SHP77 (cell line): Measurements from ENCODE around the gene STON2.
A peak's percentile ranks its signal among the peaks of the same experiment; 100 is the strongest.

ENCODE experiments used
- DNase-seq, 2 experiments: peaks; one replicate each; lab custom pipeline; 2025; lab: John Stamatoyannopoulos, UW

Gene STON2

DNA sequence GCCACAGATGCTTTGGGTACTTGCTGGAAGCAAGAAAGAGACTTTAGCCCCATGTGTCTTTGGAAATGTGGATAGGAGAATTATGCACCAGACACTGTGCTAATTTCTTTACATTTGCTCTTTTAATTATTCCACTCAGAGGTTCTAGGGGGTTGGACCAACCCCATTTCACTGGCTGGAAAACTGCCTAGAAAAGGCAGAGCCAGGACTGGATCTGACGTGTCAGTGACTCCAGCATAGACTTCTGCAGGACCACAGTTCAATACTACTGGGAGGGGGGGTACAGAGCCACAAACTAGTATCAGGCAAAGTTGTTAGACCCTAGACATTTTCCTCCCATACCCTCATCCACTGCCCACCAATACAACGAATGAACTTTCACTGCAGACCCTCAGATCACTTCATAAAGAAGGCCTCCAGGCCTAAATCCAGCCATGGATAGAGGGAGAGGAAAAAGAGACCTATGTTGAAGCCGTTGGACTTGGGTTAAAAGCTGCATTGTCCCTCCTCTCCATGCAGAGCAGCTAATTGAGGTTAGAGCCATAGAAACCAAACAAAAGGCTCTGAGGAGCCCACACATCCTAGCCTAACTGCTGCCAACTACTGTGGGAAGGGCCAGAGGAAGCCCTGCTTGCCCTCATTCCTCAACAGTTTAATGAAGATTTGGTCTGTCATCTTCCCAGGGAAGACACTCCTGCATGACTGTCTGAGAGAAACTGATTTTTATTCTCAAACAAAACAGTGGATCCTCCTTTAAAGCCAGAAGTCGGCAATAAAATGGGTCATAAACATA, 68.7 kb downstream of the STON2 start:
- DNase-seq: no peak

DNA sequence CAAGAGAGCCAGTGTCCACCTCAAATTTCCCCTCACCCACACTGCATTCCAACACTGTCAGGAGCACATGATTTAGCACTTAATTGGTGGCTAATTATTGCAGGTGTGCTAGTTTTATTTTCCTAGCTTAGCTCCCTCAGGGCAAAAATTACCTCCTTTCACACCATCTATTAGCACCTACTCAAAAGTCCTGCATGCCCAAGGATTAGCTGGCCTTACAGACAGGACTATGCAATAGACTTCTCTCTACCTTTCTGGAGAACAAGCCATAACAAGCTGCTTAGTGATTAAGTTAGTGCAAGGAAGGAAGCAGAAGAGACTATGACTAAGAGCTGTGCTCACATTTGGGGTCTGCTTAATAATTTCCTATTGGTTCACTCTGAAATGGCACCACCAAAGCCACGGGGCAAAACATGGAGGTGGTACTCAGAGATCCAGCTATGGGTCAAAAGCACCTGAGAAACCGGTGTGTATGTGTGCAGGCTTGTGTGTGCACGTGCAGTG, 69.5 kb downstream of the STON2 start:
- DNase-seq: no peak

DNA sequence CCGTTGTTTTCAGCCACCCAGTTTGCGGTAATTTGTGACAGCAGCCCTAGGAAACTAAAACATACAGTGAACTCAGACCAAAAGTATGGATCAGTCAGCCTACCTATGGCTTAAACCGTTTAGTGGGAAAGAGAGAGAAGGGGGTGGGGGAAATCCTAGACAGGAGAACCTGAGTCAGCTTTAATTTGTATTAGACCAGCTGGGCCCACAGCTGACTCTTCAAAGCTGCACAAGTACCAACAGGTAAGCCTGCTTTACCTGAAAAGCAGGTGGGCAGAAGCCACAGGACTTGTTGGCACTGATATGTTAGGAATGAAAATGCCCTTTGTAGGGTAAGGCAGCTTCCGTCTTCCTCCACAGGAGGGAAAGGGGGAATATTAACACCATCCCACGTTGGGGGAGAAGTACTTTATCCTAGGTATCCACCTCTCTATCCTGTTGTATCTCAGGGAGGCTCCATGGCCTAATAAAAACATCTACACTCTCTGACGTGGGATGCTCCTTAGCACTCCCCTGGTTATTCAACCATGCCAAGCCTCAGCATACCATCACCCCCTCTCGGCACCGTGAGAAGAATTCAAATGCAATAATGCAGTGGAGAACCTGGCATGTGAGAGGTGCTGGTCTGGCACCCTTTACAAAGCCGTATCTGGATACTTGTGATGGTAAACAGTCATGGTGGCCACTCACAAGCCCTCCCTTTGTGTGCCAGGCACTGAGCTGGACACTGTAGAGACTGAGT, 70.3 kb downstream of the STON2 start:
- DNase-seq: no peak

DNA sequence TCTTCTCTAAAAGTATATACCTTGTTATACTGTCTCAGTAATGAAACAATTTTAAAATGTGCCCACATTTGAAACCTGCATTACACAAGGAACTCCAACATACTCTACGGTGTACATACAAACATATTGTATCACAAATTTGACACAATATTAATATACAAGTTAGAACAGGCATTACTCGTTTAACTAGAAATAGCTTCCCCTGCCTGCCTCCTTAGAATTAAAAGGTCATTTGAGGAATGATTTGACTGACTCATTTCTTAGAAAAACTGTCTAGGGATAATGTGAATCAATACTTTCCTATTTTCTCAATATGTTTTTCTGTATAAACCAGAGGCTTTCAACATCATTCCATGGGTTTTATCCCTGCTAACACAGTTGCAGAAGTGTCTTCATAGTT, 73.7 kb downstream of the STON2 start:
- no peak for DNase-seq

DNA sequence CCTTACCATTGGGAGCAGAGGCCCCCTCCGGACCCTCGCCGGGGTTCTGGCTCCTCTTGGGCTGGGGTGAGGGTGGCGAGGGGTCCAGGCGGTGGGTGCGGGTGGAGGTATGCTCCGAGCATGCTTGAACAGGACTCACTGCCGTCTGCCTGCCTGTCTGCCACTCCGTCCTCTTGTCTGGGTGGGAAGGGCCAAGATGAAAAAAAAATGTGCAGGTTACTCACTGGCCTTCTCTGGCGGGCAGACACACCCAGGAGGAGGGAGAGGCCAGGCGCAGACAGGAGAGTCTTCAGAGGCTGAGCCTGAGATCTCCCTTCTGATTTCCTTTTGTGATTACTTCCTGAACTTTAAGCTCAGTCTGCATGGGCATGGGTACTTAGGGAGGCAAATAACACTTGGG, 76.1 kb downstream of the STON2 start:
- DNase-seq: no peak

DNA sequence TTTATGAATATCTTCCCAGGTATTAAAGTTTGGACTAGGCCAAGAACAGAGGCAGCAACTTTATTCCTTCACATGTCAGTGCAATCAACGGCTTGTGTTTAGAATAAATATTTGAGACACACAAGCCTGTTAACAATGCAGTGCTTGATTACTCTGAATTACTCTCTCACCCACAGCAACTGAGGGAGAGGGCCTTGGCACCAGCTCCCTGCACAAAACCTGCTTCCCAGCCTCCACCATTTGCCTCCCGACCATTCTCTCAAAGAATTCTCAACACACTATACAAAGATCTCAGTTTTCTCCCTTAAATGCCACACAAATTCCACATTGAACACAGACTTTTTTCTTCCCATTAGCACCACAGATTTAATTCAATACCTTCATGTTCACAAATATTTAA, 77.0 kb downstream of the STON2 start:
- DNase-seq: no peak

DNA sequence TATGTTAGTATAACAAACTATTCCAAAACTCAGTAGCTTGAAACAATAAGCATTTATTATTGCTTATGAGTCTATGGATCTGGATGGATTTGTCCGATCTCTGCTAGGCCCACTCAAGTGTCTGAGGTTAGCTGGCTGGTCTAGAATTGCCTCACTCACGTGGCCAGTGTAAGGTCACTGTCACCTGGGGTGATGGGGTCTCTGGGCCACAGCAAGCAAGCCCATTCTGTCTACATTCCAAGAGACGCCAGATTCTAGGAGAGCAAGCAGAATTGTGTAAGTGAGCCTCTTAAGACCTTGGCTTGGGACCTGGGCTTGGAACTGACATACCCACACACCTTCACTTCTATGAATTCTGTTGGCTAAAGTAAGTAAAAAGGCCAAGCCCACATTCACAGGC, 80.2 kb downstream of the STON2 start:
- DNase-seq: no peak

DNA sequence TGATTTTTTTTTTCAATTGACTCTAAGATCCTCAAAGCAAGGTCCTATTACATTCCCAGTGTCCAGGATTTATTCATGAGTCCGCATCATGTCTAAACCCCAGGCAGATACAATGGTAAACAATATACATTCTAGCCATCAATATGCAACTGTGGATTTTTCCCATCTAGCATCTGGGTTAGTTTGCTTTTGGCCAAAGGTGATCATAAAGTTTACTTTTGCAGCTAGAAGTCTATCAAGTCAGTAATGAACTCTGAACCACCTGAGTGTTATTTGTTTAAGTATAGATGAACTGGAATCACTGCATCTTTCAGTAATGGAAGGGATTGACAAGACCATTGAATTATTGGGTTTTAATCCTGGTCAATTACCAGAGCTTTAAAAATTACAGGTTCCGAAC, 80.8 kb downstream of the STON2 start:
- no peak for DNase-seq

DNA sequence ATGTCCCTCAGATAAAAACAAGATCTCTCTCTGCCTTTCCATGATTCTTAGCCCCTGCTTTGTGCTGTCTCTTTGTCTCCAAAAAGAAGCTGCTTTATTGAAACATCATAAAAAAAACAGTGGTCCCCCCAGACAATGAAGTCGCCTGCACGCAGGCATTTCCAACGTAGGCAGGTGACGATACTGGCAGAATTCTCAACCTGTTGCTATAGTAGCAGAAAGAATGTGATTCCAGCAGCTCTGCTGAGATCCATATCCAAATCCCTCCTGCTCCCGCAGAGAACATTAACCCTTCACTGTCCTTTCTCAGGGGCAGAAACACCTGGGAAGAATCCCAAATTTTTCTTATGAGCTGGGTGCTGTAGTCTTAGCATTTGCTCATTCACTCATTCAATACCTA, 84.8 kb downstream of the STON2 start:
- DNase-seq: peak in 1 of 2 experiments; percentile 14

DNA sequence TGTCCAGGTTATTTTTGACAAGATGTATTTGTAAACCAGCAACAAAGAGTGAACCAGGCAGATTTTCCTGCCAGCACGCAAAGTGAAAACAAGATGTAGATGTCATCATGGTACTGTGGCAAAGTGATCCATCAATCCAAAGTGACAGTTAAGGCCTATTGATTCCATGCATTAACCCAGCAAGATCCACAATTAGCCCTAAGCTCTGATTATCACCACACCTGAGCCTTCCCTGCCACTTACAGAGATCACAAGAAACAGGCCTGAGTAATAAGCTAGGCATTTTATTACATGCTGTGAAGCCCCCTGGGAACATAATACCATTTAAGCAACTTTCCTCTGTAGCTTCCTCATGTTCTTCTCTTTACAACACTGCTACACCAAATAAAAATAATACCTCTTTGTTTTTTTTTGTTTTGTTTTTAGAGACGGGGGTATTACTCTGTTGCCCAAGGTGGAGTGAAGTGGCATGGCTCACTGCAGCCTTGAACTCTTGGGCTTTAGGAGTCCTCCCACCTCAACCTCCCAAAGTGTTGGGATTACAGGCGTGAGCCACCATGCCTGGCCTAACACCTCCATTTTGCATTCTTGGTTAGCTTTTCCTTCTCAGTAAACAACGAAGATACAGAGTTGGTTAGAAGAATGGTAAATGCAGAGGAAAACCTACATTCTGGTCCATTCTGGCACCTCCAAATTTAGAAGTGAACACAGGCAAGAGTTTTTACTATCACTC, 85.5 kb downstream of the STON2 start:
- DNase-seq: no peak

DNA sequence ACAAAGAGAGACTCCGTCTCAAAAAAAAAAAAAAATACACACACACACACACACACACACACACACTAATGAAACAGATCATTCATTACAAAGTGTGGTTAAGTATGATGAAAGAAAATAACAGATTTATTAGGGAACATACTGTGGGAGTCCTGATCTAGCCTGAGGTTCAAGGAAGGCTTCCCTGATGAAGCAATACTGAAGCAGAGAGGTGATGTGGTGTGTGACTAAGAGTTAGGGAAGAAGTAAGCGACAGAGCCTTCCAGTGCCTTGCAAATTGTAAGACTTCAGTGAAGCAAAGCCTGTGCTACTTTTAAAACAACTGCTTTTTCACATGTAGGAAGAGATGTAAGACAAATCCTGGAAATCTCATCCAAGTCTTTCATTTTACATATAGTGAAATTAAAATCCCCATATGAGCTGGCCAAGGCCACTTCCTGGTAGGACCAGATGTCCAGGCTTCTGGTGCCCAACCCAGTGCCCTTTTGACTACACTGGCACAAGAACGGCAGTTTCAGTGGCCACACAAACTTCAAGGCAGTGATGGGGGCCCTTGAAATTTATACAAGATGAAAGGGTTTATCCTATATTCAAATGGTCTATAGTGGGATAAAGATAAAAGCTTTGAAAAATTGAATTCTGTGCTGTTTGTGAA, 86.2 kb downstream of the STON2 start:
- no peak for DNase-seq

DNA sequence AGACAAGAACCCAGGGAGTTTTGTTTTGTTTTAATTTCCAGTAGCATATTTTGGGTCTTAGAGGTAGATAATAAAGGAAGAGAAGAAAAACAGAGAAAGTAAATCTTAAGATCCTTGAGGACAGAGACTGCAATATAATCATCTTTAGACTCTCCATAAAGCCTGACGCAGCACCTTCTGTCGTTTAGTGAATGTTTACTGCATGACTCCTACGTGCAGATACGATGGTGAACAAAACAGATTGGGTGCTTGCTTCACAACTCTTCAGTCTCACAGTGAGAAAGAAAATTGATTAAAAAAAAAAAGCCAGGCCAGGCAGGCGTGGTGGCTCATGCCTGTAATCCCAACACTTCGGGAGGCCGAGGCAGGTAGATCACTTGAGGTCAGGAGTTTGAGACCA, 86.9 kb downstream of the STON2 start:
- DNase-seq: no peak

DNA sequence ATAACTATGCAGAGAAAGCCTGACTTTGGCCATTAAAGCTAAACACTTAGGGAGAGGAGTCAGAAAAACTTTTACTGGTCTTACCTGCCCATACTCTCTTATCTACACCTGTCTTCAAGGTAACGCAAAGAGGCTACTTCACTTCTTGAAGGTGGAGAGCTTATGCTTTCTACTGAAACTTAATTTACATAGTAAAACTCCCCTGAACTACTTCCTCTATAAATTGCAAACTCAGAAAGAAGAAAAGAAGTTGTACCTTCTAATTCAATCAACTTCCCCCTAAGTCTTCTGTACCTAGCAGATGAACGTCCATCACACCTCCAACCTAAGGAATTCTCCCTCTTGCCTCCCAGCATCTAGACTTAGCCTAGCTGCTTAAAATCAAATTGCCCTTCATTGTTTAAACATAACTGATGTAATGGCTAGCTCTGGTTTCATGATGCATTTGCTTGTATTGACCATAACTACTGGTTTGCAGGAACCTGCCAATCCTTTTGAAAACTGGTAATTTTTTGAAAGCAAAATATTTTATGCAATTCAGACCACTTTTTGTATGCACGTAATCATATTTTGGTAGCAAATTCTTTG, 87.7 kb downstream of the STON2 start:
- DNase-seq: no peak

DNA sequence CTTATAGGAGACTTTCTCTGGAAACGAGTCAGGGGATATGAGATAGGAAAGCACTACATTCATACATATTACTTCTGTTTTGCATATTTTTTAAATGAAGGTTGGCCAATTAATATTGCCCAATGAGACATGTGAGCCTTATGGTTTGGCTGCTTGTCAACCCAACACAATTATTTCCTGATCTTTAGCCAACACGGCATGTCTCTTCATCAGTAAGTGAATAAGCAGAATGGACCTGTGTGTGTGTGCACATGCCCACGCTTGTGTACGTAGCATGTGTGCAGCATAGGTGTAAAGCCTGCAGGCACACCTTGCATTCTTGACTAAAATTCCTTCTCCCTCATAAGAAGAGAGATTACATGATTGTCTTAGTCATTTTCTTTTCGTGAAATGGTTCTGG, 88.3 kb downstream of the STON2 start:
- DNase-seq: no peak

DNA sequence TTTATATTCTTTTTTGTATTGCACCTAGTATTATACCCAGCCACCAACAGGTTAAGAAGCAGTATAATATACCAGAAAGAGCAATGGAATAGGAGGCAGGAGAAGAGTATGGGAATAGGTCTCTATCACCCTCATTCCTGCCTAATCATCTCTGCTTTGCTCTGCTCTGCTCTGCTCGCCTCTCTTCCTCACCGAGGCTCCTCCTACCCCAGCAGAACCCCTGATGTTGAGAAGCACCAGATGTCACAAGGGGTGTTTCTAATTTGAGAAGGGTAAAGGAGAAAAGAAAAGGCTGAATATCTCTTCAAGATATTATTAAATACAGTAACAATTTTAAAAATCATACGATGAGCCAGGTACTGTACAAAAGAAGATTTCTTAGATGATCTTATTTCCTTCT, 89.0 kb downstream of the STON2 start:
- DNase-seq: no peak

DNA sequence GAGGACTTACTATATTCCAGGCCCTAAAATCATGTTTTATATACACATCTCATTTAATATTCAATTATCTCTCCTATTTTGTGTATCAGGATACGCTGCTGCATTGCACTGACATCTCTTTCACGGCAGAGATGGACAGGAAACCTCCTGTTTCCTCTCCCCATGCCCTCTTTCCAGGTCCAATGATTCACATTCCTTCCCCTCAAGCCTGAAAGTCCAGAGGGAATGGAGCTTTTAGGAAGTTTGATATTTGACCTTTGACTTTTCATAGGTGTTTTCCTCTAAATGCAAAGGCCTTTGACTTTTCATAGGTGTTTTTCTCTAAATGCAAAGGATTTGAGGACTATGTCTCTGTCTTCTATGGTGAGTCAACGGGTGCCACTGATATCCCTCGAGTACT, 89.5 kb downstream of the STON2 start:
- no peak for DNase-seq

DNA sequence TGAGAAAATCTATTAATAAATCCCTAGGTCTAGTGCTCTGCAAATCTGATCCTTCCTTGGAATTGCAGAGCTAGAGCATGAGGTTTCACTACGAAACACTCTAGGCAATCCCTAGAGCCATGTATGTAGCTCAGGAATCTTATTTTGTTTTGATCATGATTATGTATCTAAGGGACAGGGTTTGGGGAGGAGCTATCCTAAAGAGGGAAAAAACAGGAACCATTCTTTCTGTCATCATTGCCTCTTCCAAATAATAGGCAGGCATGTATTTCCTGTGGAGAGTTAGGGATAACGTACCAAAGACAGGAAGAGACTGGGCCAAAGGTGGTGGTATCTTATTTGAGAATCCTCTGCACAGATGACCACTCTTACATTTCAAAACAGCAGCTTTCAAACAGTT, 90.6 kb downstream of the STON2 start:
- no peak for DNase-seq

DNA sequence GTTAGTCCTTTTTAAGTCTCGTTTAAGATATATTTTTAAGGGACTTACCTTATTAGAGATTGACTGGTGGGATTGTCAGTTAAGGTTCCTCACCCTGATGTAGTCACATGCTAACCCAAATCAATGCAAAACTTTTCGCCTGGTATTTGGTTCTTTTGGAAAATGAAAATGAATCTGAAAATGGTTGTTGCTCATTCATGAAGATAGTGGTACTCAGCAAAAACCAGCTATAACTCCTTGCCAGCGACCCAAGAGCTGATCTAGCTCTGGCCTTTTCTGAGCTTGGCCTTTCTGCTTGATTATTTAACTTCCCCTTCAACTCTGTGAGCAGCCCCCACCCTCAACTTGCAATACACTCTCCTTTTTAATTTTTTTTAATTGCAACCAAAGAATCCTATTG, 94.4 kb downstream of the STON2 start:
- DNase-seq: no peak

DNA sequence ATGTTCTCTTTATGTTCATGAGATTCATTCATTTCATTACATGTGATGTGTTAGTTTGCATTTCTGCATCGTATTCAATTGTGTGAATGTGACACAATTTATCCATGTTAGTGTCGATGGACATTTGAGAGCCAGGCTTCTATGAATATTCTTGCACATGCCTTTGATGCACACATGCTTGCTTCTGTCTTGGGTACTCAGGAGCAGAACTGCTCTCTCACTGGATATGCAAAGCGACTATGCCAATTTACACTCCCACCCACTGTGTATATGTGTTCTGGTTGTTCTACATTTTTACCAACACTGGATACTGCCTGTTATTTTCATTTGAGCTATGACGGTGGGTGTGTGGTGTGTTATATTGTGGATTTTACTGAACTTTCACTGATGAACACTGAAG, 95.1 kb downstream of the STON2 start:
- DNase-seq: no peak

DNA sequence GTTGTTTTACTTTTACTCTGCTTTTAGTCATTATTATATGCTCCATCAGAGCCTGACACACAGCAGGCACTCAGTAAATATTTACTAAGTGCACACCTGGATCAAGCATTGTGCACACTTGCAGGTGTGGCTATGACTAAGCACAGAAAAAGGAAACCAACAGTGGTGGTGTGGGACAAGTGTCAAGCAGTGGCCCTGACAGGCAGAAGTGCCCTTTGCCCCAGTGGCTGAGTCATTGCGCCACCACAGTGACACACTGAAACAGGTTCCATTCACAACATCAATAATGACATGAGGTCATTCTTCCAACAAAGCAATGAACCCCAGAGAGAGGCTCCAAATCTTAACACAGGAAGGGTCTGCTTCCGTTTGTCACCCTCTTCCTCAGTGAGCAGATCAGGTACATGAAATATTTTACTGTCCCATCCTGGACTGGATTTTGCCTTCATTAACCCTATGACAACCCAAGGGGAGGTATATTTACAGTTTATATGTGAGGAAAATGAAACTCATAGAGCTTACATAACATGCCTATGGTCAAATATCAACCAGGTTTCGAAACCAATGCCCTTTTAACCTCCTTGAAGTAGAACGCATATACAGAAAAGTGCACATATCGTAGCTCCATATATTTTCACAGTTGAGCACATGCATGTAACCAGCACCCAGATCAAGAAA, 96.7 kb downstream of the STON2 start:
- DNase-seq: peak; percentile 43 to 74

DNA sequence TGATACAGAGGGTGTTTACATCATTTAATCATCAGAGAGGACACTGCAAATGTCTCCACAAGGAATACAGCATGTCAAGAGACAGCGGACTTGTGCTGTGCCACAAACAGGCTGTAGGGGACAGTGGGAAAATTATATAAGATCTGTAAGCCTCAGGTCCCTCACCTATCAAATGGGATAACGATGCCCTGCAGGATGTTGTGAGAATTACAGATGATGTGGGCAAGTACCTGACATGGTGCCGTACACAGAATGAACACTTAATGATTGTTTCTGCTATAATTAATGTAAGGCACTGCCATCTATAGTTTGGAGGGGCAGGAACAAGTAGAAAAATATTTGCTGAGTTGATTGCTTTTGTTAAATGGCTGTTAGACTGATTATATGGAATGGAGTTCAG, 97.5 kb downstream of the STON2 start:
- peak in 1 of 2 experiments; percentile 22 for DNase-seq
